ENCODE measurements around the gene PARD3.

Gene PARD3

DNA sequence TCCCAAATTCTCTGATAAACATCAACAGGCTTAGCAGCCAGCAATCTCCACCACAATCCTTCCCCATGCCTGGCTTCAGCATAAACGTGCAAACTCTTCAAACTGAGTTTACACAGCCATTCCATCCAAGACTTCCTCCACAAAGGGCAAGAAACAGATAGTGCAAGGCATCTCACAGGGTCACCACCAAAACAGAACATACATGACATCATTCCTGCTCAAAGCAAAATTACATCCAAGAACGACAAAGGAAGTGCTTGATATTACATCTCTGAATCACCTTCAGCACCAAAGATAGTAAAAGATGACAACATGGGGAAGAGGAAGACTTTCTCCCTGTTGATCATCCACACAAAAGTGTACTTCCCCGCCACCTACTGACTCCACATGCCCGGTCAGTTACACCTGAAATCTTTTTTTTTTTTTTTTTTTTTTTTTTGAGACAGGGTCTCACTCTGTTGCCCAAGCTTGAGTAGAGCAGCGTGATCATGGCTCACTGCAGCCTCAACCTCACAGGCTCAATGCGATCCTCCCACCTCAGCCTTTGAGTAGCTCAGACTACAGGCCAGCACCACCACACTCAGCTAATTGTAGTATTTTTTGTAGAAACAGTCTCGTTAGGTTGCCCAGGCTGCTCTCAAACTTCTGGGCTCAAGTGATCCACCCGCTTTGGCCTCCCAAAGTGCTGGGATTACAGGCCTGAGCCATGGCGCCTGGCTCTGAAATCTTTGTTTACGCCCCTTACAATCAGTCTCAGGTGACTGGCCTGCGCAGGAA, 127.5 kb downstream of the PARD3 start:
- DNase-seq (ENCODE audit: low read depth), result no peak

DNA sequence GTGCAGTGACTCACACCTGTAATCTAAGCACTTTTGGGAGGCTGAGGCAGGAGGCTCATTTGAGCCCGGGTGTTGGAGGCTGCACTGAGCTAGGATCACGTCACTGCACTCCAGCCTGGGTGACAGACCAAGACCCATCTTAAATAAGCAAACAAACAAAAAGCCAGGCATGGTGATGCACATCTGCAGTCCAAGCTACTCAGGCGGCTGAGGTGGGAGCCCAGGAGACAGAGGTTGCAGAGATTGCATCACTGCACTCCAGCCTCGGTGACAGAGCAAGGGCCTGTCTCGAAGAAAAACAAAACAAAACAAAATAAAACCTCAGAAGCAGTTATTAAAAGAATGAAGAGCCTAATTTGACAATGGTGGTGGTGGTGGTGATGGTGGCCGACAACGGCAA, 132.5 kb downstream of the PARD3 start:
- DNase-seq (ENCODE audit: low read depth), result no peak

DNA sequence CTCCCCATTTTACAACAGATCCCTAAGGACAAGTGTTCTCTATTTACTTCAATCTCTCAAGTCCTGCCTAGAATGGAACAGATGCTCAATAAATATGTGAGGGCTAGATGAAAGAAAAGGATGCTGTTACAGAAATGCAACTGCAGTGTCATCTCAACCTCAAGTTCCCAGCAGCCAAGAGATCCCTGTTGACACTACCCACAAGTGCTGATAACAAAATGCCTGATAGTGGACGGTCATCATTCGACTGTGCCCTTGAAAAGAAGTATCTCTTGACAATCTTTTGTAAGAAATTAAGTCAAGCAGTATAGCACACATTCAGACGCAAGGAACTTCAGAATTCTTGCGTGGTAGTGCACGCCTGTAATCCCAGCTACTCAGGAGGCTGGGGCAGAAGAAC, 133.2 kb downstream of the PARD3 start:
- DNase-seq (ENCODE audit: low read depth), result no peak

DNA sequence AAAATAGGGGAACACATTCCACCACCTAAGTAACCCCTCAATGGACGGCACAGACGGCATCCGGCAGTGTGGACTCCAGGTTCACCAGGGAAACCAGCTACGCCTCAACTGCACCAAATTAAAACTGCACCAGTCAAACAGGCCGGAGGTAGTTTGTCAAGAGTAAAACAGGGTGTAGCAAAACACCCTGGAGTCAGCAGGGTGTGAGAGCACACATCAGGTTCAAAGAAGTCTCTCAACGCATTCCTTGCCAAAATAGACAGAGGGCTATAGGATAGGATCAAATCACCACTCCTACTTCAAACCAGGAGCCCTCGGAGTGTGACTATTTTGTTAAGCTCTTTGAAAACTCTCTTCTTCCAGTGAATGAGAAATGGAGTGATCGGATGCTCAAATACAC, 135.9 kb downstream of the PARD3 start:
- no peak for DNase-seq (ENCODE audit: low read depth)

DNA sequence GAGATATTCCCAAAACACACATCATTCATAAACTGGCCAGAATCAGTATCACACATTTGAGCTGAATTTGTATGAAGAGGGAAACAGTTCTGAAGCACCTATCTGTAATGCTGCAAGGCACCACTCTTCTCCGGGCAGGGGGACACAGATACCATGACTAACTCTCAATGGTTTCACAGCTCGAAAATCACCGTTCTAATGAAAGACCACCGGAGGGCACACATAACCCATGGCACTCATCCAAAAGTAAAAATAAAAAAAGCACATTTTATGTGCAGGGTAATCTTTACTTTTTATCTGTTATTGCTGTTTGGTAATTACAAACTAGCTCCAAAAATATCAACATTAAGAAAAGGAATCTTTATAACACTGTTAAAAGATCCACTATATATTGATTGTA, 137.5 kb downstream of the PARD3 start:
- no peak for DNase-seq (ENCODE audit: low read depth)

DNA sequence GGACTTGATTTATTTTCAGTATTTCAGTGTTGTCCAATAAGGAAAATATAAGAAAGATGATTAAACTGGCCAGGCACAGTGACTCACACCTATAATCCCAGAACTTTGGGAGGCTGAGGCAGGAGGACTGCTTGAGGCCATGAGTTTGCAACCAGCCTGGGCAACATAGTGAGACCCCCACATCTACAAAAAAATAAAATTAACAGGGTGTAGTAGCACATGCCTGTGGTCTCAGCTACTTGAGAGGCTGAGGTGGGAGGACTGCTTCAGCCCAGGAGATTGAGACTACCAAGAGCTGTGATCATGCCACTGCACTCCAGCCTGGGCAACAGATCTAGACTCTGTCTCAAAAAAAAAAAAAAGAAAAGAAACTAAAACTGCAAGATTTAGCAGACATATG, 138.0 kb downstream of the PARD3 start:
- no peak for DNase-seq (ENCODE audit: low read depth)

DNA sequence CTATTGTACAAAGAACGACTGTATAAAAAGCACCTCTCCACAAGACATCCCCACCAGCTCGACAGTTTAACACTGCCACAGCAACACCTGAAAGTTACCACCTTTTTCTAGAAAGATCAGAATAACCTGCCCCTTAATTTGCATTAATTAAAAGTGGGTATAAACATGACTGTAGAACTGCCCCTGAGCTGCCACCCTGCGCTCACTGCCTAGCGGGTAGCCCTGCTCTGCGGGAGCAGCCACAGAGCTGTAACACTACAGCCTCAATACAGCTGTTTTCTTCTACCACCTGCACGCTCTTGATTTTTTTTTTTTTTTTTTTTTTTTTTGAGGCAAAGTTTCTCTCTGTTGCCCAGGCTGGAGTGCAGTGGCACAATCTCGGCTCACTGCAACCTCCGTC, 140.9 kb downstream of the PARD3 start:
- DNase-seq (ENCODE audit: low read depth), result no peak

DNA sequence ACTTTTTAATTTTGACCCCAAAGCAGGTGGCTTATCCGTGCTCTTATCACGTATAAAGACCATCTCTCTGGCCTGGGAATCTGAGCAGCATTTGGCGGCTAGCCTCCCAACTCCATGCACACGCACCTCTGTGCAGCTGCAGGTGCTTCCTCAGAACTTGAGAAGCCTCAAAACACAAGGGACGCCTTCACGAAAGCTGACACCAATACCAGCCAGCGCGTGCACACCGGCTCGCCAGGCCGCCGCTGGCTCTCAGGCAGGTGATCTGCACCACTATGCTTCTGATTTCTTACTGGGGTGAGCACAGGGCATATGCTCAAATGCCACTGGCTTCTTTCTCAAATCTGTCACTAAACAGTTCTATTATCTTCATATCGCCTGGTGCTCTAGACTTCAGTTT, 145.0 kb downstream of the PARD3 start:
- no peak for DNase-seq (ENCODE audit: low read depth)

DNA sequence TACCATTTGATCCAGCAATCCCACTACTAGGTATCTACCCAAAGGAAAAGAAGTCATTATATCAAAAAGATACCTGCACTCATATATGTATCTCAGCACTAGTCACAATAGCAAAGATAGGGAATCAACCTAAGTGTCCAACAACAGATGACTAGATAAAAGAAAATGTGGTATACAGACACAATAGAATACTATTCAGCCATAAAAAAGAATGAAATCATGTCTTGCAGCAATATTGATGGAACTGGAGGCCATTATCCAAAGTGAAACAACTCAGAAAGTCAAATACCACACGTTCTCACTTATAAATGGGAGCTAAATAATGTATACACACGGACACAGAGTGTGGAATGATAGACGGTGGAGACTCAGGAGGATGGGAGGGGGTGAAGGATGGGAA, 146.0 kb downstream of the PARD3 start:
- DNase-seq (ENCODE audit: low read depth), result no peak

DNA sequence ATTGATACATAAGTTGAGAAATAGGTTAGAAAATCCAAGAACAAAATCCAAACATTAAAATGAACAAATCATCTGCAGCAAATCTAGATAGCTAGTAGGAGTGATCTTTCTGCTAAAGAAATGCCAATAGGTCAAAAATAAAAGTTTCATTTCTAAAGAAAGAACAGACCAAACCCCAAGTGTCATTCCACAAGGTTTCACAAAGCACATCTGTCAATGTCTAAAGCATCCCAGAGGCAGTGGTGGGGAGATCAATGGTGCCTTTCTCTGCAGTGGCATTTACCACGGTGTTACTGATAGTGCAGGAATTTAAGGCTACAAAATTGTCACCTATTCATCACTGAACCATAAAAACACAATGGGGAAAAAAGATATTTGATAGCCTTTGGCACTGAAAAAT, 147.9 kb downstream of the PARD3 start:
- no peak for DNase-seq (ENCODE audit: low read depth)

DNA sequence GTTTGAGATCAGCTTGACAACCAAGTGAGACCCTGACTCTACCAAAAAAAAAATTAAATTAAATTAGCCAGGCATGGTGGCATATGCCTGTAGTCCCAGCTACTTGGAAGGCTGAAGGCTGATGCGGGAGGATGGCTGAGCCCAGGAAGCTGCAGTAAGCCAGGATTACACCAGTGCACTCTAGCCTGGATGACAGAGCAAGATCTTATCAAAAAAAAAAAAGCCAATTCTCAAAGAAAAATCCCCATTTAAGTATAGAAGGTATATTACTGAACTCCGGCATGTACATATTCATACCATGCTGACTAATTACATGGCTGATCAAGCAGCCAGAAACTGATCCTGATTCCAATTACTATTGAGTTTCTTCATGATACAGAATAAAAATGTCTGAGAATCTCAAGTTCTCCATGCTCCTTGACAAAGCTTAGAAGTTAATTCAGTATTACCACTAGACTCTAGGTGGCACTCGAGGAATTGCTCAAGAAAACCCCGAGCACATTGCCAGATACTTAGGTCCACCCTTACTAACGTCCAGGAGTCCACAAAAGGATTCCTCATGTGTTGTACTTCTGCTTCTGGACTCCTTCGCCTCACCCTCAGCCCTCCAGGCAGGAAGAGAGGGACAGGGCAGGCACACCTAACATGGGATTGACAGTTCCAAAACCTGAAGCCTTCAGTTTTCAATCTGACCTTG, 148.9 kb downstream of the PARD3 start:
- DNase-seq (ENCODE audit: low read depth), result no peak

DNA sequence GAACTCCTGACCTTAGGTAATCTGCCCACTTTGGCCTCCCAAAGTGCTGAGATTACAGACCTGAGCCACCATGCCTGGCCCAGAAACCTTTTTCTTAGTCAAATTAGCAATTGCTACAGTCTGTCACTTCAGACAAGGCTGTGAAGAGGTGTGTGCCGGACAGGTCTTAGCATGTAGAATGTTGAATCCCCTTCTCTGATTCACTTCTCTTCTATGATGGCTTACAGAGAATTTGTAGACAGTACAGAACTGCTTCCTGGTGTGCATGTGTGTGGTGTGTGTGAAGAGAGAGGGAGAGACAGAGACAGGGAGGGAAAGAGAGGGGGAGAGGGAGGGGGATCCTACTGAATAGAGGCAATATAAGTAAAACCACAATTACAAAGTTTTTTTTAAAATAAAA, 150.4 kb downstream of the PARD3 start:
- no peak for DNase-seq (ENCODE audit: low read depth)

DNA sequence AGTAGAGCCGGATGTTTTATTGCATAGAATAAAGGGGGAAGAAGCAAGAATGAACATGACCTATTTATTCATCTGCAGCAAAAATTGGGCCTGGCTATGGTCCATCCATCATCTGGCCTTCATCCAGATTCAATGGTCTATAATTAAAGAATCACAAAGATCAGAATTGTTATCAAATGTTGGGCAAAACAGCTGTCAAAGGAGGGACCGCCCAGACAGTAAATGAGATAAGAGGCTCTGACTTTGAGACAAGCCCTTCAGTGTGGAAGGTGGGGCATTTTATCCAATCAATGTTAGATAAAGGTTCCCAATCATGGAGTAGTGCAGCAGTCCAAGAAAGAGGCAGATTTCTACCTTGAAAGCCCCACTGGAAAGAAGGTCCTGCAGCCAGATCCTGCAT, 153.5 kb downstream of the PARD3 start:
- no peak for DNase-seq (ENCODE audit: low read depth)

DNA sequence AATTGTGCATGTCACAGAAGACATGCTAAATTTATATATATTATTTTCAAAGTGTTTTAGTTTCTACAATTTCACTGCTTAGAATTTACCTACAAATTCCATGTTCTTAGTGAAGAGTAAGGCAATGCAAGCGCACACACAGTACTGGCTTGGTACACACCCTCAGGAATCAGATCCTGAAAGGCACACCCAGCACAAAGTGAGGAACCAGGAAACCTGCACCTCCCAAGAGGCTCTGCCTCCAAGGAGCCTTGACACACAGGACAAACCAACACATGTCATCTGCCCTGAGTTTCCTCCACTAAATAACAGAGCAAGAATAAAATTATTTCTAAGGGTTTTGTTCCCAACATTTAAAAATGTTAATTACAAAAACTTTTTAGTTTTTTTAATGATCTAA, 156.2 kb downstream of the PARD3 start:
- DNase-seq (ENCODE audit: low read depth), result no peak

DNA sequence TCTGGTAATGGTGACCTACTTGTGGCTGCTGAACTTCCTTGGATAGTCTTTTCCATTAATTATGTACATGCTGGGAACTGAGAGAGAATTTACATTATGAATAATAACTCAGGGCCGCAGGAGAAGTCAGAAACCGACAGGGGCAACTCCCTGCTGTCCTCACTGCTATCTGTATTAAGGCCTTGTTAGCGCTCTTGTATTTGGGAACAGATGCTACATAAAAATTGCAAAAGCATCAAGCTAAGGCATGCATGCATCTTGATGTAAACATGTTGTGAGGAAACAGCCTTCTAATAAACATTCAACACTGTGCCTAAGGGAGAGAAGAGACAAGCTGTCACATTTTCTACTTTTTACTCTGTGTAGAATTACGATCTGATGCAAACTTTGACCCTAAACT, 158.4 kb downstream of the PARD3 start:
- DNase-seq (ENCODE audit: low read depth), result no peak

DNA sequence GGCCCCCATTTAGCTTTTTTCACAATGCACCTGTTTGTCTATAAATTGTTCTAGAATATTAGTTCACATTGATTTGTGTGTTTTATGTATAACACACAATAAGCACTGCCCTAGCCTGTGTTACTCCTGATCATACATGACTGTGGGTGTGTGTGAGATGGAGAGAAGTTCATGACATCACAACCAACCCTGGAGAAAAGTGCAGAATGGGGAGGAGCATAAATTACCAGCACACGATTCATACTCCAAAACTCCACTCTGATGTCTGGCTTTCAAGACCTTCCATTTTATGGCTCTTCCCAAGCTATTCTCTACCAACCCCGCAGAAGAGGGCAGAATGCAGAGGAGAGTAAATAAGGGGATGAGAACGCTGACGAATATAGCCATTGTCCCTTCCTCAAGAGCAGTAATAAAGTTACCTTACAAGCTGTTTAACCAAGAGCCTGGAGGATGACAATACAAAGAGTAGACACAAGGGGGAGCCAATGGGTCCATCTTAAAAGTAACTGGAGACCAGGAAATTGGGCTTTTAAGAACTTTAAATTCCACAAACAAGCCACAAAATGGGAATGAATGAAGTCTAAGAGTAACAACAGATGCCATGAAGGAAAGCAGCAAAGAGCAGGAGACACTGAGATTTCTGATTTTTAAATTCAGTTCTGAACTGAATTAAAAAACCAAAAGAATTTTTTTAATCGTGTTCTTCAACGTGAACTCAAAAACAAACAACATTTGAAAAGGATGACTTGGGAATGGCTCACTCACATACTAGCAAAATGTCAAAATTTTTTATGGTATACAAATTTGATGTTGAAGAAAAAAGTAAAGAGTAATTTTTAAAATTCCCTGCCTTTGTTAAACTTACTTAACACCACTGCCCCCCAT, 159.6 kb downstream of the PARD3 start:
- no peak for DNase-seq (ENCODE audit: low read depth)

DNA sequence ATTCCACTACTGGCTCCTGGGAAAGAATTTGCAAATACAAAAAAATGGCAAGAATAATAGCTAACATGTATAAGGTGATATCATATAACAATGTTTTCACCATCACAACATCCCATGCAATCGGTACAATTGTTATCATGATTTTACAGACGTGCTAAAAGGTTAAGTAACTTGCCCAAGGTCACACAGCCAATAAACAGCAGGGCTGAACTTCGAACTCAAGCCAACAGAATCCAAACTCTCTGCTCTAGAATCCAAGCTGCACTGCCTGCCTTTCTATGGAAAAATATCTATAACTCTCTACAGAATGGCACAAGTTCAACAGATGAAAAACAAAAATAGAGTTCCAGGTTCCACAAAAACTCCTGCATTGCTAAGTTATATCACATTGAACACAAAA, 160.9 kb downstream of the PARD3 start:
- DNase-seq (ENCODE audit: low read depth), result no peak

DNA sequence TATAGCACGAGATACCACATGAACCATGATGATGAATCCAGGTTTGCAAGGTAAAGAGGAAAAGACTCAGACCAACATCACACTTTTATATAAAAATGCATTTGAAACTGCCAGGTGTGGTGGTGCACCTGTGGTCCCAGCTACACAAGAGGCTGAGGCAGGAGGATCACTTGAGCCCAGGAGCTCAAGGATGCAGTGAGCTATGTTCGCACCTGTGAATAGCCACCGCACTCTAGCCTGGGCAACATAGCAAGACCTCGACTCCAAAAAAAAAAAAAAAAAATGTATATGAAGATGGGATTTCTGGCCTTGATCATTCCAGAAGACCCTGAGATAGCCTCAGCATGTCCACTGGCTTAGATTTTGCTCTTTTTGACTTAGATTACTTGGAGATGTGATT, 161.6 kb downstream of the PARD3 start:
- no peak for DNase-seq (ENCODE audit: low read depth)

DNA sequence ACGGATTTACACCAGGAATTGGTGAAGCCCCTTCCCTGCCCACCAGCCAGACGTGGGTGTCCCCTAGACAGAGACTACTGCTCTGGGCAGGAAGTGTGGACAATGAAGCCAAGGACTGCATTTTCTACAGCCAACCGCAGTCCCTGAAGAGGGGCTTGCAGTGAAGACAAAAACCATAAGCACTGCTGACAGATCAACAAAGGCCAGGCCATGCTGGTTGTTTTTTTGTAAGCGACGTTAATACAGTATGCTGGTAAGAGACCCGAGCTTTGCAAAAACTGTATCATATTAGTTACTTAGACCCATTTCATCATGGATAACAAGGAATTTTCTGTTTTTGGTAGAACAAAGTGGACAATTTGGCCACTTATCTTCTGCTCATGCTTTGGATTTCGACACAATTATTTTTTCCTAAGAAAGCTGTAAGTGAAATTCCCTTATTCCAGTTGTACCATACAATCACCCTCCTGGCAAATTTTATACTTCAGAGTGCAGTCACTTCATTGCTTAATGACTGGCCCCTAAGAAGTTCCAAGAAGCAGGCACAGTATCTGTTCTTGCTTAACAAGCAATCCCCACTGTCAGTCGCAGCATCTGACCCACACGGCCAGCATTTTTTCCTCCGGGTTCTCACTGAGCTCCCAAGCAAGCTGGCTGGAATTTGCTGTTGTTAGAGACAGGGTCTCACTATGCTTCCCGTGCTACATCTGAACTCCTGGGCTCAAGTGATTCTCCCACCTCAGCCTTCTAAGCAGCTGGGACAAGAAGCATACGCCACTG, 163.5 kb downstream of the PARD3 start:
- no peak for DNase-seq (ENCODE audit: low read depth)

DNA sequence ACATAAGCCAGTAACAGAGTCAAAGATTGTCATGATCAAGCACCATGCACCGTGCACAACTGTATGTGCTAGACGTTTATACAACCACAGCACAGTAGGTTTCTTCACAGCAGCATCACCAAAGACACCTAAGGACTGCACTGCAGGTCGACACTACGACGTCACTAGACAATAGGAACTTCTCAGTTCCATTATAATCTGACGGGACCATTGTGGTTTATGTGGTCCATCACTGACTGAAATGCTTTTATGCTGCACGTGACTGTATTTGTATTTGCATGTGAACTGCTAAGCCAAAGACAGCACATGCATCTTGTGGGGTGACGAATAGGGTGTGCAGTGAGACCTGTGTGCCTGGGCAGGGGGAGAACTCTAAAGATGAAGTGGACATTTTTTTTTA, 164.9 kb downstream of the PARD3 start:
- DNase-seq (ENCODE audit: low read depth), result no peak

DNA sequence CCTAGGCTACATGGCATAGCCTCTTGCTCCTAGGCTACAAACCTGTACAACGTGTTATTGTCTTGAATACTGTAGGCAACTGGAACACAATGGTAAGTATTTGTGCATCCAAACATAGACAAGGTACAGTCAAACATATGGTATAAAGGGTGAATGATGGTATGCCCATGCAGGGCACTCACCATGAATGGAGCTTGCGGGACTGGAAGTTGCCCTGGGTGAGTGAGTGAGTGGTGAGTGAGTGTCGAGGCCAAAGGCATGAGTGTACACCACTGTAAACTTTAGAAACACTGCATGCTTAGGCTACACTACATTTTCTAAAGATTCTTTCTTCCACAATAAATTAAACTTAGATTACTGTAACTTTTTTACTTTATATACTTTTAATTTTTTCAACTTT, 165.7 kb downstream of the PARD3 start:
- no peak for DNase-seq (ENCODE audit: low read depth)

DNA sequence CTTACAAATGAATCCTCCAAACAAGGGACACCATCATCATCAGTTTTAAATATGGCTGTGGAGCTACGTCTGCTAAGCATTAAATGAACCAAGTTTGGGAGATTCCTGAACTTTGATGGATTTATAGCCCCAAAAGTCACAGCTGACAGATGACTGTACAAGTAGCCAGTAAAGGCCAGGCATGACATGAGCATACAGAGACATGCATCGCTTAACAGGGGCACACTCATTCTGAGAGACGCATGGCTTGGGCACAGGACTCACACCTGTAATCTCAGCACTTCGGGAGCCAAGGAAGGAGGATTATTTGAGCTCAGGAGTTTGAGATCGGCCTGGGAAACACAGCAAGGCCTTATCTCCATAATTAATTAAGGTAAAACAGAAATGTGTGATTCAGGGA, 166.2 kb downstream of the PARD3 start:
- DNase-seq (ENCODE audit: low read depth), result no peak

Measured in activated T-helper 9 cell treated with anti-CD3 and anti-CD28 coated beads, Interleukin-2, amount 50 U/mL, for 16 hours (primary cell).